Activated CD8-positive, alpha-beta memory T cell treated with anti-CD3 and anti-CD28 coated beads for 48 hours (primary cell): ENCODE data around the gene UBN1.
"Not testable (repeated sequence)": the region's sequence is repeated elsewhere in the genome, so short reads cannot be mapped to it uniquely, and the experiment has no call there.

ENCODE experiments used
- DNase-seq, 3 experiments: peaks; one replicate each; pipeline ENCODE4 v3.0.0-alpha.2; 2020; ENCODE audit warnings: low read depth in 2 of 3, low spot score in 2 of 3

The UBN1 gene

GRCh38 chr16:4883501-4883900 lies 36.2 kb downstream of the UBN1 start:
- no peak for DNase-seq

- DNase-seq = no peak
These were observed 36.9 kb downstream of the UBN1 start for GRCh38 chr16:4884209-4884608.

GRCh38 chr16:4884972-4885874 lies 37.9 kb downstream of the UBN1 start:
- no peak for DNase-seq

GRCh38 chr16:4886151-4886550 lies 38.9 kb downstream of the UBN1 start:
- DNase-seq = no peak

GRCh38 chr16:4888428-4889135 lies 41.3 kb downstream of the UBN1 start:
- no peak for DNase-seq

GRCh38 chr16:4890026-4890425 lies 42.7 kb downstream of the UBN1 start:
- DNase-seq = no peak

GRCh38 chr16:4890686-4891085 lies 43.4 kb downstream of the UBN1 start:
- DNase-seq = no peak

- DNase-seq = no peak
These were observed 44.0 kb downstream of the UBN1 start for GRCh38 chr16:4891097-4891885.

- DNase-seq = no peak
These were observed 44.6 kb downstream of the UBN1 start for GRCh38 chr16:4891886-4892216.

- DNase-seq = no peak
These were observed 45.3 kb downstream of the UBN1 start for GRCh38 chr16:4892361-4893102.

- no peak for DNase-seq
These were observed 46.0 kb downstream of the UBN1 start for GRCh38 chr16:4893103-4893862.

GRCh38 chr16:4894276-4895150 lies 47.2 kb downstream of the UBN1 start:
- no peak for DNase-seq

- DNase-seq = no peak
These were observed 48.1 kb downstream of the UBN1 start for GRCh38 chr16:4895366-4895765.

- not testable (repeated sequence) for DNase-seq
These were observed 49.5 kb downstream of the UBN1 start for GRCh38 chr16:4896761-4897160.

- DNase-seq = no peak
These were observed 50.0 kb downstream of the UBN1 start for GRCh38 chr16:4897328-4897727.

- DNase-seq = no peak
These were observed 51.7 kb downstream of the UBN1 start for GRCh38 chr16:4898811-4899473.

GRCh38 chr16:4899474-4899846 lies 52.2 kb downstream of the UBN1 start:
- DNase-seq = no peak

GRCh38 chr16:4900036-4900435 lies 52.8 kb downstream of the UBN1 start:
- no peak for DNase-seq

GRCh38 chr16:4900750-4901149 lies 53.5 kb downstream of the UBN1 start:
- DNase-seq = no peak
